HS-5 (cell line): ENCODE results near the gene DLK1.

ENCODE experiments used
- DNase-seq: peaks from one replicate; pipeline ENCODE4 v3.0.0-alpha.2; 2012; ENCODE audit warnings: low read depth

DLK1 gene

DNA sequence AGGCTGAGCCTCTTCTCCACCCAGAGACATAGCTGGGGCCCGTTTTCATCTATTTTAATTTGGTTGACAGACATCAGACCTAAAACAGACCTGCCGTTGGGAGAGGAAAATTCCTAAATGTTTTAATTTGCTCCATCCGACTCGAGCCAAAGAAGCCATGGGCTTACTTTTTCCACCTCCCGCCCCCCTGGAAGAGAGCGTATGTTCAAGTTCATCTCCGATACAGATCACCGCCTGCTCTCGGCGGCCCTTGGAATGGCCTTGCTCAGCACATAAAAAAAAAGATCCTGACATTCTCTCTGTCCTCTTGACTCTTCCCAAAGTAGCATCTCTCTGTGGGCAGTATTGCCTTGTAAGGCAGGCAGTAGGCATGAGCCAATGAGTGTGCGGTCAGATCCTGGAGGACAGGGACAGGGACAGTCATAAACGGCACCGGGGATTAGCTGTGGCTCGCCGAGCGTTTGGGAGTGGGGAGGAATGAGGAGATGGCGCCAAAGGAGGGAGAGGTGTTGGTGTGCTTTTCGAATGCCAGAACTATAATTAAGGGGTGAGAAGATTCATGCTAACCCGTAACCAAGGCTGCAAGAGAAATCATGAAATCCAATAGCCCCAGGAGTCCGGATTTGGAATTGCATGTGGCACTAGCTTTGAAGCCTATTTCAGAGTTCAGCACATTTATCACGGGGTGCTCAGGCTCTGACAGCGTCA is 51.3 kb downstream of the DLK1 start:
- DNase-seq = no peak

DNA sequence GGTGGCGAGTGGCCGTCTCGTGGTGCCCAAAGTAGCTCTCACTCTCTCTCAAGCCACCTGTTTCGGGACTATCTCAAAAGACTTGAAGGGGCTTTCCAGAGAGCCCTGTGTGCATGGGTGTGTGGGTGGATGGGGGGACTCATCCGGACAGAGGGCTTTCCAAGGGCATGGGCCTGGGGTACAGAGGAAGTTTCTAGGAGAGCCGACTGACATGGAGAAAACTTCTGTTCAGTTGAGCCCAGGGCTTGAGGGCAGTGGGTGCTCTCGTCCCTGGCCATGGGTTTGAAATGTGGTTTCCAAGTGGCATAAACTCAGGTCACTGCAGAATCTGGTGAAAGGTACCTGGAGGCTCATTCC is 51.8 kb downstream of the DLK1 start:
- no peak for DNase-seq

DNA sequence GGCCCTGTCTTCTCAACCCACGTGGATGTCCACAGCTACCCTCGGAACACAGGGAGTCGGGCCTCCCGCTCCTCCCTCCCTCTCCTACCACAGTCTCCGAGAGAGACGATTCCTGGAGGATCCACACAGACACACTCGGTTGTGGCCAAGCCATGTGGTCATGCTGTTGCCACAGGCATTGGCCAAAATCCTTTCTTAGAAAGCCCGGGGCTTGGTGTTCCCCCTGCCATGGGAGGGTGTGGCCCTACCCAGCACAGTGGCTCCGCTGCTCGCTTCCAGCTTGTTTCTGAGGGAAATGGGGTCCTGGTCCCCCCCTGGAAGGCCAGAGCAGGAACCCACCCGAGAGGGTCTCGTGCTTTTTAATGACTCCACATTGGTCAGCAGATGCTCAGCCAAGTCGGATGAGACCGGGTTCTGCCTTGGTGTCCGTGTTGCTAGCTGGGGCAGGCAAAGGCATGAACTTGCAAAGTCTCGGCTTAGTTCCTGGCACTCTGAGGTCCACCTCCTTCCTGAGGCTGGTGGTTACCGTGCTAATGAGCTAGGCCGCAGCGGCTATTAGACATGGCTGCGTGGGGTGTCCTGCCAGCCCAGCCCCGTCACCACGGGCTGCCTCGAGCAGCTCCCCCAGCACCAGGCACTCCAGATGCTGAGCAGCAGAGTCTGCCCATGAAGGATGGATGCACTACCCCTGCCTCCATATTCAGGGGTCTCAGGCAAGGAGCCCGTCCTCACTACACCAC is 52.4 kb downstream of the DLK1 start:
- DNase-seq = no peak

DNA sequence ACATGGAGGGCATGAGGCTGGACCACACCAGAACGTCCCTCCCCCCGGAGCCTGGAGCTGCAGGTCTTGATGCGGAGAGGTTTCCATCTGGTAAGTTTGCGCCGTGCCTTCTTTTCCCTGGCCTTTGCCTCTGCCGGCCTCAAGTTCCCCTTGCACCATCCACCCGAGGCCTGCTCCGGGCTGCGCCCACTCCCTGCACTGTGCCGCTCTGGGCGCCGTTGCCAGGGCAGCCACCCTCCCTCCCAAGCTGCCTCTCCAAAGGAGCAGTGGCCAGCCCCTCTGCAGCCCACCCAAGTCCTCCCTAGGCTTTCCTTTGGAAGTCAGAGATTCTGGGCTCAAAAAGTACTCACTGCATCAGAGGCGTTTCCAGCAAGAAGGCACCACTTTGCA is 53.0 kb downstream of the DLK1 start:
- no peak for DNase-seq

DNA sequence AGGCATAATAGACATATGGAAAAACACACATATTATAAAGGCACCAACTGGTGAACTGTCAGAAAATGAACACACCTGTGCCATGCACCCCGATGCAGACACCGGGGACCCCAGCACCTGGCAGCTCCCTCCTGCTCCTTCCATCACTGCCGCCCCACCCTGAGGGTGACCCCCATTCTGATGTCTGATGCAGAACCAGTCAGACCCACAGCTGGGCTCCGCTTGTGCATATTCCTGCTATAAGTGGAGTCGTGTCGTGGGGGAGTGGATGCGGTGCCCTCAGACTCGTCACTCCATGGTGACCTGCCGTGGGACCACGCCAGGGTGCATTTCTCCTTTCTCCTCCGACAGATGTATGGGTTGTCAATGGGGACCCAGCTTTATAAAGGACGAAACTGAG is 53.6 kb downstream of the DLK1 start:
- DNase-seq = no peak

DNA sequence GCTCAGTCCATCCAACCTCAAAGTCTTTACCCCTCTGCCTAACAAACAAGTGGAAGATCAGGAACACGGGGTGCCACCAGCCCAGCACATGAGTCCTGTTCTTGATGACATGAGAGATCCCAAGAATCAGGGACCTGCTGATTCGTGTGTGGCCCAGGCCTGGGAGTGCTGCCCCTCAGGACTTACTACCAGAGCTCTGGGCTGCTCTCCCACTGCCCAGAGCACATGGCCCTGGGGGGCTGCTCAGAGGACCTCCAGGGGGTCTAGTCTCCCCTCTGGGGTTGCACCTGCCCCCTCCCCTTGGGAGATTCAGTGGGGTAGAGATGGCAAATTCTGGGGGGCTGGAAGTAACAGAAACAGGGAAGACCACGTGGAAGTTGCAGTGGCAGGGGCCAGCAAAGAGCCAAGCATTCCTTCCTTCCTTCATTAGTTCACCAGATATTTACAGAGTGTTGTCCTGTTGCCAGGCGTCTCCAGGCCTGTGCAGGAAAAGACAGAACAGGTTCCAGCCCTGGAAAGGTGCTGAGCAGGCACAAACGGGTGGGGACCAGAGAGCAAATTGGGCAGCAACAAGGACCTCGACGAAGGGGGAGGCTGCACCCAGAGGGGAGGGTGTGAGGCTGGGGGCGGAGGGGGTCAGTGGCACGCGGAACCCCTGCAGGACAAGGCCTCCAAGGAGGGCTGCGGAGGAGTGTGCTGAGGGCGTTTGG is 54.1 kb downstream of the DLK1 start:
- no peak for DNase-seq

DNA sequence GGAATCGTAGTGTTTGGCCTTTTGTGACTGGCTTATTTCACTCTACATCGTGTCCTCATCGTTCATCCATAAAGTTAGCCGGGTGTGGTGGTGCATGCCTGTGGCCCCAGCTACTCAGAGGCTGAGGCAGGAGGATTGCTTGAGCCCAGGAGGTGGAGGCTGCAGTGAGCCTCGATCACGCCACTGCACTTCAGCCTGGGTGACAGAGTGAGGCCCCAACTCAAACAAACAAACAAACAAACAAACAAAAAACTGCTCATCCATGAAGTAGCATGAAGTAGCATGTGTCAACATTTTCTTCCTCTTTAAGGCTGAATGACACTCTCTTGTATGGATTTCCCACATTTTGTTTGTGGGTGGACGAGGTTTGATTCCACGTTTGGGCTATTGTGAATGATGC is 55.3 kb downstream of the DLK1 start:
- DNase-seq = no peak

DNA sequence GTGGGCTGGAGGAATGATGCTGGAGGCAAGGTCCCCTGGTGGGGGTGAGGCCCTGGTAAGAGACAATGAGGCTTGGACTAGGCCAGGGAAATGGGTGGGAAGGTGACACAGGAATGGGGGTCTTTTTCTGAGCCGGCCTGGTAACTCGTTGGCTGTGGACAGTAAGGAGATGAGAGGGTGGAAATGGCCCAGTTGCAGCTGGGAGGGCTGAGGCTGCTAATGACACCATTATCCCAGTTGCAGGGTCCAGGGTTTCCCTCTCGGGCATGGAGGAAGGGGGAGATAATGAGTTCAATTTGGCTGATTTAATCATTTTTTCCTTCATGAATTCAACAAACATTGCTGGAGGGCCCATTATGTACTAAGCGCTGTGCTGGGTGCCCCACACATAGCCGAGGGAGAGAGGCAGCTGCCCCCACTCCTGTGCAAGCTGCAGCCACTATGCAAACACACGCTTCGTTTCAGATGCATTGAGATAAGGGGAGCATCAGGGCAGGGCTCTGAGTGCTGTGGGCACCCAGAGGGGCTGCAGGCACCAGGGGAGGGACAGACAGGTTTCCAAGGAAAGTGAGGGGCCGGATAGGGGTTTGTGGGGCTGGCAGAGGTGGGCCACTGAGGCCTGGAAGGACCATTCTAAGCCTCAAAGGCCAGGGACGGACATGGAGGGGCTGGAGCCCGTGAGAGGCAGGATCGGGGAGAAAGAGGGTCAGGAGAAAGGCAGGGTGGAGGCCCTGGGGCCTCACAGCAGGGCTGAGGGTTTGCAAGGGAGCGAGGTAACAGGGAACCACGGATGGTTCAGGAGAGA is 56.0 kb downstream of the DLK1 start:
- no peak for DNase-seq

DNA sequence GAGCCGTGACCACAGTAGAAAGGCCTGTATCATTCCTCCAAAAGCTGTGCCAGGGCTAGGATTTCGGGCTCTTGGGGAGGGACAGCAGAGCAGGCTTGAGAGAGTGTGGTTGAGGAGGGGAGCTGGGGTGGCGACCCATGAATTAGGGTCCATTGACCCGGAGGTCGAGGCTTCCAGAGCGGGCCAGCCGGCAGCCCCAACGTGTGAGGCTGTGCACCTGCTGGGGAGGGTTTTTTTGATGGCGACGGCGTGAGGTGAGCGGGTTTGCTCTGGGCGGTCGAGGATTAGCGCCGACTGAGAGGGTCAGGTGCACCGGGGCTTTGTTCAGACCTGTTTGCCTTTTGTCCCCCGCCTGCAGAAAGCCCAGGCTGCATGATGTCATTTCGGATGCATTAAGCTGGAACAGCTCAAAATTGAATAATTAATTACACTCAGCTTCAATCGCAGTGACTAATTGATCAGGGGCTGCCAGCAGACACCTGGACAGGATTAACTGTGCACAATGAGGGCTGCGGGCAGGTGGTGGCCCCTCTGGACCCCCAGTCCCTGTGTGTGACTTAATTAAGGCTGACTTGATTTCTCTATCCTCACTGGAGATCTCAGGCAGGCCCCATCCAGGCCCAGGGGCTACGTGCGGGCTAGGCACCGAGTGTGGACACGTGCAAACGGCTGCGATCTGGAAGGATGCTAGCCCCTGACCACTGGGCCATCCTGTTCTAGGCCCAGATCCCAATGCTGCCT is 57.1 kb downstream of the DLK1 start:
- DNase-seq = no peak

DNA sequence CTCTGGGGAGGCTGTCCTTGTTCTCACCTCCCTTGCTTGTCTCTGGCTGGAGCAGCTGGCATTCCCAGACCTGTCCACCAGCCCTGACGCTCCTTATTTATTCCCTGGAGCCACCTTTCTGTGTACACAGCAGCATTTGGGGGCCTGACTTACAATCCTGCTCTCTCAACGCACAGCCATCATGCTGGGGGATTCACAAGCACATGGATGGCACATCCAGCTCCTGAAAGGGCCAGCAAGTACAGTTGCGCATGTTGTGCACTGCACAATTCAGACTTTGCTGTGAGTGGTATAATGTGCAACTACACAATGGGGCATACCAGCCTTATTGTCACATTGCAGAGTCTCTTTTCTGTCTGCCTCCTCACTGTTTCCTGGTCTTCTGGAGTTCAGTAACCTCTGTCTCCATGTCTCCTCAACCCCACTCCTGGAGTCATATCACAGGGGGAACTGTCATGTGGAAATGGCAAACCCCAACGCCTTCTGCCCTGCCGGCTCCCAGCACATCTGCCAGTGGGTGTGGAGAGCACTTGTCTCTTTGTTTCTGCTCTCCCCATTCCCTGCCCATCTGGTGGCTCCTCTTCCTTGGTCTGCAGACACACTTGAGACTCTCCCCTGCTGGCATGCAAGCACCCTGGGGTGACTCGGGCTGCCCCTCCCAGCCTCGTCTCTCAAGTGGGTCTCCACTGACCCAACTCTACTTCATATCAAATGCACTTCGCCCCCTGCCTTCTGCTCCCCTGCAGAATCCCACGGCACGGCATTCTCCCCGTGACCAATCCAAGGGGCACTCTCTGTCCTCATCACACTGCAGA is 58.0 kb downstream of the DLK1 start:
- no peak for DNase-seq

DNA sequence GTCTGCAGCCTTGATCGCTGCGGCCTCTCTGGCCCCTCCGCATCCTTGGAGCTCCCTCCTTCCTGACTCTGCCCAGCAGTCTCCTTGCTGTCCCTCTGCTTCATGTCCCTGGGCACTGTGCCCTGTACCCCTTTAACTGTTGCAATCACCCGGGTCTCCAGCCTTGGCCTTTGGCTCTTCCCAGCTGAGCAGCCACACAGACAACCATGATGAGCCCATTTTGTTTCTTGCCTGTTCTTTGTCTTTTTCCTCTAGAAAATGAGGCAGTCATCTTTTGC is 58.6 kb downstream of the DLK1 start:
- no peak for DNase-seq

DNA sequence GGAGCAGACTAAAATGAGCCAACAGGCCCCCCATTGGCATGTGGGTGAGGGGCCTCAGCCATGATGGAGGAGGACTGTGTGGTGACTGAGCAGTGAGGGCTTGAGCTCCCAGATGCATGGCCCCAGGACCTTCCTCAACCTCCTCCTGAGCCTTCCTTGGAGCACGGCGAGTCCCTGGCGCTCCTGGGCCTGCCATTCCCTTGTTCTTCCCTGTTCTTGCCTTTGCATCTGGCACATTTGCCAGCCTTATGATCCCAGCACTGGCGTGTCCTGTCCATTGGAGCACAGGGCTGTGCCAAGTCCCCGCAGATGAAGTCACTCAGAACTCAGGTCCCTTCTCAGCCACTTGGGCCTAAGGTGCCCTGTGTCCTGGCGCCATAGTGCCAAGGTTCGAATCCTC is 58.9 kb downstream of the DLK1 start:
- DNase-seq = no peak

DNA sequence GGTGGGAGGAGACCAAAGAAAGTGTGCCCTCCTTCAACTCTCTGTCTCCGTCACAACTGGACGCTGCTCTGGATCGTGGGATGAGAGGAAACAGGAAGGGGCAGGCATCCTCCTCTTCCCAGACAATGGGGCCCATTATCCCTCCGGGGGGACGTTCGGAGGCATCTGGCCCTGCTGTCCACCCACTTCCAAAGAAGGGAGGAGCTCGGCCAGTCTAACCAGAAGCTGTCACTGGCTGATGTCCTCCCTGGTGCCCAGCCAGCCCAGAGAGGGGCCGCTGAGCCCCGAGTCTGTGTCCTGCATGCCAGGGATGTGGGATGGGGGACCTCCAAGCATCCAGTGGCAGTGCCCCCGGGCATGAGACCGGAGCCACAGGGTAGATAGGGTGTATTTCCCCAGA is 59.4 kb downstream of the DLK1 start:
- DNase-seq = no peak

DNA sequence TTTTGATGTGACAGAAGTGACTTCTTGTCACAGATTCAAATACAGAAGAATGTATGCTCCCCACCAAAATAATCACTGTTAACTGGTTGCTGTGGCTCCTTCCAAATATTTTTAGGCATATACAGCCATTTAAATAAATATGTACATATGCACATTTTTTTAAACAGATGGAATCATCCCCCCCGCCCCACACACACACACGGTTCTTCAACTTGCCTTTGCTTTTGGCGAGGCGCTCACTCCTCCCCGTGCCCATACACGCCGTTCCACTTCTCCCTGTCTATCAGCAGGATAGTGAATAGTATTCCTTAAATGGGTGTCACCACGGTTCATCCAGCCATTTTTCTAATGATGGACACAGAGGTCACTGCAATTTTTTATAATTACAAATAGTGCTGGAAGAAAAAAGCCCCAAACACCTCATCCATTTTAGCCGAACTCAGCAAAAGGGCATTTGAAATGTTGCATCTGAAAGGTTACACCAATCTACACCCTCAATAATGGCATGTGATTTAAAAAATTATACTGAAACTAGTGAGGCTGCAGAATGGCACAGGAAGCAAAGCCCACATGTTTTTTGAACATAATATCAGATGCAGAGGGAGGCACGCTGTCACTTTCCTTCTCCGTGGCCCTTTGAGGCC is 60.0 kb downstream of the DLK1 start:
- no peak for DNase-seq

DNA sequence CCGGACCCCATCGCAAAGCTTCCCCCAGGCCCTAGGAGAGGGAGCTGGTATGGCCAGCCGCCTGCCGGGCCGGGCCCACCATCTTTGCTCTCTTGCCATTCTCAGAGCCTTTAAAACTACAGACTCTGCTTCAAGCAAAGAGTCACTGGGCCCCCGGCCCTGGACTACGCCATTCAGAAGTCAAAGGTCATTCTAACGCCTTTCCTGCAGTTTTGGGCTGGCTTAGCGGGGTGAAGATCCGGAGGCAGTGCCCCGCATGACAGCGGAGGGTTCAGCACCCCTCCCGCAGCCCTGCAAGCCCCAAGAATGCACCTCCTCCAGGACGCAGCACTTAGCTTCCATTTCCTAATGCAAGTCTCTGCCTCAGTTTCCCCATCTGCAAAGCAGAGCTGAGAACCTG is 61.0 kb downstream of the DLK1 start:
- DNase-seq = no peak
